ENCODE data around the gene SART1.
"Not testable (repeated sequence)": the region's sequence is repeated elsewhere in the genome, so short reads cannot be mapped to it uniquely, and the experiment has no call there.

SART1 gene

DNA sequence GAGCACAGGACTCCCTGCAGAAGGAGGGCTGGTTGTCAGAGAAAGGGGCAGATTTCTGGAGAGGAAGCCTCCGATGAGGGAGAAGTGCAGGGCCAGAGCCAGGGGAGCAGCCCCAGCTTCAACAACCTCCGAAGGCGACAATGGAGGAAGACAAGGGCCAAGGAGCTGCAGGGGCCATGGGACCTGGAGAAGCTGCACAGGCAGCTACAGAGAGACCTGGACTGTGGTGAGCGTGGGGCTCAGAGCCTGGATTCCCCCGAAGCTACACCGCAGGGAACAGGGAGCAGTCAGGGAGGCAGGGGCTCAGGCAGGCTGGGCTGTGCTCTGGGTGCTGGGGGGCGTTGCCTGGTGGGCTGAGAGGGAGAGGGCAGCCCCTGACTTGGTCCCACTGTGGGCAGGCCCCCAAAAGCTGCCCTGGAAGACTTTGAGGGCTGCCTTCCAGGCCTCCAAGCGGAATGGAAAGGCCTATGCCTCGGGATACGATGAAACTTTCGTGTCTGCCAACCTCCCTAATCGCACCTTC, 13.9 kb upstream of the SART1 start:
- DNase-seq (ENCODE audit: low read depth): no peak
- TF ChIP-seq, protein P1, sequence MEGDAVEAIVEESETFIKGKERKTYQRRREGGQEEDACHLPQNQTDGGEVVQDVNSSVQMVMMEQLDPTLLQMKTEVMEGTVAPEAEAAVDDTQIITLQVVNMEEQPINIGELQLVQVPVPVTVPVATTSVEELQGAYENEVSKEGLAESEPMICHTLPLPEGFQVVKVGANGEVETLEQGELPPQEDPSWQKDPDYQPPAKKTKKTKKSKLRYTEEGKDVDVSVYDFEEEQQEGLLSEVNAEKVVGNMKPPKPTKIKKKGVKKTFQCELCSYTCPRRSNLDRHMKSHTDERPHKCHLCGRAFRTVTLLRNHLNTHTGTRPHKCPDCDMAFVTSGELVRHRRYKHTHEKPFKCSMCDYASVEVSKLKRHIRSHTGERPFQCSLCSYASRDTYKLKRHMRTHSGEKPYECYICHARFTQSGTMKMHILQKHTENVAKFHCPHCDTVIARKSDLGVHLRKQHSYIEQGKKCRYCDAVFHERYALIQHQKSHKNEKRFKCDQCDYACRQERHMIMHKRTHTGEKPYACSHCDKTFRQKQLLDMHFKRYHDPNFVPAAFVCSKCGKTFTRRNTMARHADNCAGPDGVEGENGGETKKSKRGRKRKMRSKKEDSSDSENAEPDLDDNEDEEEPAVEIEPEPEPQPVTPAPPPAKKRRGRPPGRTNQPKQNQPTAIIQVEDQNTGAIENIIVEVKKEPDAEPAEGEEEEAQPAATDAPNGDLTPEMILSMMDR (IDR thresholded peaks at IDR 0.05; ENCODE audit: control insufficient read depth, insufficient read depth, low read depth, low read length, missing control alignments): no peak
- H3K4me3 ChIP-seq (ENCODE audit: control insufficient read depth, low read depth, low read length): no peak overlapping the region

DNA sequence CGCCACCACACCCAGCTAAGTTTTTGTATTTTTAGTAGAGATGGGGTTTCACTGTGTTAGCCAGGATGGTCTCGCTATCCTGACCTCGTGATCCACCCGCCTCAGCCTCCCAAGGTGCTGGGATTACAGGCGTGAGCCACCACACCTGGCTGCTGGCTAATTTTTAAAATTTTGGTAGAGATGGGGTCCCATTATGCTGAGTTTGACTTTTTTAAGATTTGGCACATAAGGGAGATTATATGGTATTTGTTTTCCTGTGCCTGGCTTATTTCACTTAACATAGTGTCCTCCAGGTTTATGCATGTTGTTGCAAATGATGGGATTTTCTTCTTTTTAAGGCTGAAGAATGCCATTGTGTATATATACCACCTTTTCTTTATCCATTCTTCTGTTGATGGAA, 10.8 kb upstream of the SART1 start:
- not testable (repeated sequence) for H3K4me3 ChIP-seq (ENCODE audit: control insufficient read depth, low read depth, low read length); DNase-seq (ENCODE audit: low read depth)

DNA sequence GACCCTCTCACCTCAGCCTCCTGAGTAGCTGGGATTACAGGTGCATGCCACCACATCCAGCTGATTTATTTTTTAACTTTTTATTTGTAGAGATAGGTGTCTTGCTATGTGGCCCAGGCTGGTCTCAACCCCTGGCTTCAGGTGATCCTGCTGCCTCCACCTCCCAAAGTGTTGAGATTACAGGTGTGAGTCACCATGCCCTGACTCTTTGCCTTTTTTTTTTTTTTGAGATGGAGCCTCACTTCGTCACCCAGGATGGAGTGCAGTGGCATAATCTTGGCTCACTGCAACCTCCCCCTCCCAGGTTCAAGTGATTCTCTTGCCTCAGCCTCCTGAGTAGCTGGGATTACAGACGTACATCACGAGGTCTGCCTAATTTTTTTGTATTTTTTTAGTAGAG, 9.9 kb upstream of the SART1 start:
- DNase-seq (ENCODE audit: low read depth); H3K4me3 ChIP-seq (ENCODE audit: control insufficient read depth, low read depth, low read length): not testable (repeated sequence)

DNA sequence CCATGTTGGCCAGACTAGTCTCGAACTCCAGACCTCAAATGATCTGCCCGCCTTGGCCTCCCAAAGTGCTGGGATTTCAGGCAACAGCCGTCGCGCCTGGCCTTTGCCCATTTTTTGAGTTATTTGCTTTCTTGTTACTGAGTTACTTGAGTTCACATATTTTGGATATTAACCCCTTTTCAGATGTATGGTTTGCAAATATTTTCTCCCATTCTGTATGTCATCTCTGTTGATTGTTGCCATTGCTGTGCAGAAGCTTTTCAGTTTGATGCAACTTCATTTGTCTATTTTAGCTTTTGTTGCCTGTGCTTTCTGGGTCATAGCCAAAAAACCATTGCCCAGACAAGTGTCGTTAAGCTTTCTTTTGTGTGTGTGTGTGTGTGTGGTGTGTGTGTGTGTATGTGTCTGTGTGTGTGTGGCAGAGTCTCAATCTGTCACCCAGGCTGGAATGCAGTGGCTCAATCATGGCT, 9.4 kb upstream of the SART1 start:
- H3K4me3 ChIP-seq (ENCODE audit: control insufficient read depth, low read depth, low read length): no peak overlapping the region
- no peak for DNase-seq (ENCODE audit: low read depth)
- TF ChIP-seq, protein P1 (IDR thresholded peaks at IDR 0.05; ENCODE audit: control insufficient read depth, insufficient read depth, low read depth, low read length, missing control alignments): no peak

DNA sequence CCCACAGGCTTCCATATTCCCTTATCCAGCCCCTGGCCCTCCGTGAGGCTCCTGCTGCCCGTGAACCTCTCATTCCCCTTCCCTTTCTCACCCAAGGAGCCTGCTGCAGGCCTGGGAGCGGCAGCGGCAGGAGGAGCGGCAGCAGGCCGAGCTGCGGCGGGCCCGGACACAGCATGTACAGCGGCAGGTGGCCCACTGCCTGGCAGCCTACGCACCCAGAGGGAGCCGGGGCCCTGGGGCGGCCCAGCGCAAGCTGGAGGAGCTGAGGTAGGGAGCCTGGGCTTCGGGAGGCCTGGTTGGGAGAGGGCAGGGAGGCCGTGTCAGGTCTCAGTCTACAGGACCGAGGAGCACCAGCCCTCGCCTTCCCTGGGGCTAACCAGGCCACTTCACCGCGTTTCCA, 8.1 kb upstream of the SART1 start:
- H3K4me3 ChIP-seq (ENCODE audit: control insufficient read depth, low read depth, low read length): no peak overlapping the region
- TF ChIP-seq, protein P1 (IDR thresholded peaks at IDR 0.05; ENCODE audit: control insufficient read depth, insufficient read depth, low read depth, low read length, missing control alignments): no peak
- no peak for DNase-seq (ENCODE audit: low read depth)

DNA sequence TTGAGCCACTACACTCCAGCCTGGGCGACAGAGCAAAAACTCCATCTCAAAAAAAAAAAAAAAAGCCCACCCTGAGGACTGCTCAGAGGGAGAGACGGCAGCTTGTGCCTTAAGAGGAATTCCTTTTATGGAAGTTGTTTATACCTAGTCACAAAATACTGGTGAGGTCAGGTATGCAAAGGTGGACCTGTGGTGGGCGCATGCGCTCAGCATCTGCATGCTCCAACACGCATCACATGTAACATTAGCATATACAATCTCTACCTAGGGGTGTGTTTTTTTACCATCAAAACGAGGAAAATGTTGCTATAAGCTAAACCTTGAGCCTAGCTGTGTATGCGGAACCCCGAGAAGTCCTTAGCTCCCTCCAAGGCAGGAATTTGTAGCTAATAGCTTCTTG, 6.8 kb upstream of the SART1 start:
- no peak for DNase-seq (ENCODE audit: low read depth)
- H3K4me3 ChIP-seq (ENCODE audit: control insufficient read depth, low read depth, low read length): no peak overlapping the region
- TF ChIP-seq, protein P1 (IDR thresholded peaks at IDR 0.05; ENCODE audit: control insufficient read depth, insufficient read depth, low read depth, low read length, missing control alignments): no peak

DNA sequence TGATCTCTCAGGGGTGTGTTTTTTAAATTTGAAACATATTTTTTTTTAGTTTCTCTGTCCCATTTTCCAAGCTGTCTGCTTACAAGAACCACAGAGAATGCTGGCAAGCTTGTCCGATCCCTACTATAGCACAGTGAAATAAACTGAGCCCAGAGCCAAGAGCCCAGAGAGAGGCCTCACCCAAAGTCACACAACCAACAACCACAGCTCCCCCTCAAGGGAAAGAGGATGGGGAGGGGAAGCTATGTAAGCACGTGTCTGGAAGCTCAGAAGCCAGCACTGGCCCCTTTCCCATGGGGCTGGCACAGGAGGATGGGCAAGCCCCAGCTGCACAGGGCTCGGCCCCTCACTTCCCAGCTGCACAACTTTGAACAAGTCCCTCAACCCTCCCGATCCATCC, 3.2 kb upstream of the SART1 start:
- TF ChIP-seq, protein P1 (IDR thresholded peaks at IDR 0.05; ENCODE audit: control insufficient read depth, insufficient read depth, low read depth, low read length, missing control alignments): no peak
- DNase-seq (ENCODE audit: low read depth): no peak
- no peak overlapping the region for H3K4me3 ChIP-seq (ENCODE audit: control insufficient read depth, low read depth, low read length)

DNA sequence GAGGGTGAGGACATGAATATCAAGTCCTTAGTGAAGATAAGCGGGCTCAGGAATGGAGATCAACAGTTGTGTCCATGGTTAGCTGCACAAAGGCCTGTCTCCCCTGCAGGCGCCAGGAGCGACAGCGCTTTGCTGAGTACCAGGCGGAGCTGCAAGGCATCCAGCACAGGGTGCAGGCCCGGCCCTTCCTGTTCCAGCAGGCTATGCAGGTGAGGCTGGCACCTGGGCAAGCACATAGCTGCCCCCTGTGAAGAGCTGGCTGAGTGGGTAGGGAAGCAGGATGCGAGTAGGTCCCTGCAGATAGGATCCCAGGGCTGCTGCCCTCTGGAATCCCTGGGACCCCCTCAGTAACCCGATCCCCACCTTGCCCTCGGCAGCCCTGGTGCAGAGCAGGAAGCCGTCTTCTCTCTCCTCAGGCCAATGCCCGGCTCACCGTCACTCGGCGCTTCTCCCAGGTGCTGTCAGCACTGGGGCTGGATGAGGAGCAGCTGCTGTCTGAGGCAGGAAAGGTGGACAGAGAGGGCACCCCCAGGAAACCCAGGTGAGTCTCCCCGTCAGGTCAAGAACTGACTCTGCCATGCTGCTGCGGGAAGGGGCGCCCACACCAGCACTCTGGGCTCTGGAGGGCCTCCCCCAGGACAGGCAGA, 2.6 kb upstream of the SART1 start:
- TF ChIP-seq, protein P1 (IDR thresholded peaks at IDR 0.05; ENCODE audit: control insufficient read depth, insufficient read depth, low read depth, low read length, missing control alignments): no peak
- no peak for DNase-seq (ENCODE audit: low read depth)
- H3K4me3 ChIP-seq (ENCODE audit: control insufficient read depth, low read depth, low read length): no peak overlapping the region

All from AG09309 (cell line).